Fibroblast of lung (primary cell): ENCODE data around the gene IFTAP.

ENCODE experiments used
- CTCF ChIP-seq, 2 donors: IDR thresholded peaks in 1 of 2; conservative IDR thresholded peaks in 1 of 2; 1 replicate in 1 of 2; 2 replicates in 1 of 2; pipeline ENCODE4 v1.5.1; 2011 to 2012; ENCODE audit warnings: low read length in 2 of 2, control low read depth in 1 of 2, inconsistent platforms in 1 of 2, low read depth in 1 of 2, mild to moderate bottlenecking in 1 of 2
- EZH2 ChIP-seq: IDR thresholded peaks from 2 replicates; pipeline ENCODE4 v1.5.1; 2012; ENCODE audit warnings: low read length, control low read depth, mild to moderate bottlenecking; ENCODE audit errors: missing control alignments

- TF ChIP-seq CTCF (conservative IDR thresholded peaks at IDR 0.05 in 1 of 2, IDR thresholded peaks at IDR 0.05 in 1 of 2; ENCODE audit: low read depth in 1 of 2, low read length in 2 of 2) (peak; percentile 32 to 49), EZH2 (no peak)
These were observed 28.3 kb downstream of the IFTAP start for GRCh38 chr11:36622431-36623136.
